ENCODE measurements around the gene AGPAT2.

AGPAT2 gene

GRCh38 chr9:136700304-136700703, 13.0 kb upstream of the AGPAT2 start:
- DNase-seq = no peak

GRCh38 chr9:136698635-136699246, 11.5 kb upstream of the AGPAT2 start:
- DNase-seq = no peak

- no peak for DNase-seq
Observed at GRCh38 chr9:136697821-136698526, 10.7 kb upstream of the AGPAT2 start.

- DNase-seq = no peak
Observed at GRCh38 chr9:136697146-136697820, 10.0 kb upstream of the AGPAT2 start.

- DNase-seq = no peak
Observed at GRCh38 chr9:136696502-136696901, 9.2 kb upstream of the AGPAT2 start.

- DNase-seq = no peak
Observed at GRCh38 chr9:136695955-136696354, 8.7 kb upstream of the AGPAT2 start.

- no peak for DNase-seq
Observed at GRCh38 chr9:136695435-136695895, 8.2 kb upstream of the AGPAT2 start.

GRCh38 chr9:136694872-136695247, 7.6 kb upstream of the AGPAT2 start:
- no peak for DNase-seq

GRCh38 chr9:136694163-136694871, 7.1 kb upstream of the AGPAT2 start:
- peak; percentile 55 for DNase-seq

- no peak for DNase-seq
Observed at GRCh38 chr9:136693490-136694162, 6.4 kb upstream of the AGPAT2 start.

GRCh38 chr9:136693135-136693489, 5.9 kb upstream of the AGPAT2 start:
- no peak for DNase-seq

GRCh38 chr9:136692185-136693134, 5.2 kb upstream of the AGPAT2 start:
- DNase-seq = no peak

- DNase-seq = no peak
Observed at GRCh38 chr9:136691316-136692184, 4.3 kb upstream of the AGPAT2 start.

- no peak for DNase-seq
Observed at GRCh38 chr9:136690806-136691261, 3.6 kb upstream of the AGPAT2 start.

- no peak for DNase-seq
Observed at GRCh38 chr9:136690104-136690805, 3.0 kb upstream of the AGPAT2 start.

- DNase-seq = no peak
Observed at GRCh38 chr9:136689108-136689460, 1.8 kb upstream of the AGPAT2 start.

GRCh38 chr9:136688274-136689107, 1.2 kb upstream of the AGPAT2 start:
- DNase-seq = no peak

- DNase-seq = no peak
Observed at GRCh38 chr9:136687721-136688223, 515 bp upstream of the AGPAT2 start.

- no peak for DNase-seq
Observed at GRCh38 chr9:136686534-136686793, 793 bp downstream of the AGPAT2 start.
